Transverse colon (tissue), 4 donors: ENCODE measurements around the gene MRGPRE. TPM values are rescaled to one million over a fixed set of nuclear protein-coding genes. Genes with fewer than 3 reads are reported as not detected.

Experiments
- DNase-seq: peaks from one replicate; pipeline ENCODE4 v3.0.0-alpha.2; 2019
- H3K27ac ChIP-seq, 4 donors: fragments of 200-600 bp; sonication (generic); 2 replicates each; pipeline ENCODE4 v1.5.1; 2016 to 2018; ENCODE audit warnings: inconsistent platforms in 4 of 4
- H3K27me3 ChIP-seq: fragments of 200-600 bp; sonication (generic); 2 replicates; pipeline ENCODE4 v1.5.1; 2017; ENCODE audit warnings: inconsistent platforms
- H3K36me3 ChIP-seq, 4 donors: fragments of 200-600 bp; sonication (generic); 2 replicates each; pipeline ENCODE4 v1.5.1; 2017 to 2019; ENCODE audit warnings: inconsistent platforms in 4 of 4
- H3K4me1 ChIP-seq, 4 donors: fragments of 200-600 bp; sonication (generic); 2 replicates each; pipeline ENCODE4 v1.5.1; 2017 to 2020; ENCODE audit warnings: inconsistent platforms in 4 of 4
- H3K4me3 ChIP-seq, 4 donors: fragments of 200-600 bp; sonication (generic); 1 replicate in 1 of 4; 2 replicates in 3 of 4; pipeline versions ENCODE4 v1.5.1 to v1.6.1; 2017 to 2019; ENCODE audit warnings: inconsistent platforms in 4 of 4
- H3K9me3 ChIP-seq, 2 donors: fragments of 200-600 bp; sonication (generic); 2 replicates each; pipeline ENCODE4 v1.5.1; 2017 to 2019; ENCODE audit warnings: inconsistent platforms in 2 of 2
- CTCF ChIP-seq, 5 experiments: fragments of 200-600 bp in 3 of 5; fragments of 450-650 bp in 2 of 5; sonication (generic) in 3 of 5; IDR thresholded peaks; 1 replicate in 2 of 5; 2 replicates in 3 of 5; pipeline ENCODE4 v1.5.1; 2016 to 2017; ENCODE audit warnings: antibody characterized with exemption in 5 of 5, inconsistent platforms in 3 of 5, mild to moderate bottlenecking in 2 of 5, moderate library complexity in 1 of 5
- EP300 ChIP-seq: sonication (generic); formaldehyde crosslinking; IDR thresholded peaks from one replicate; pipeline ENCODE4 v1.6.1; 2017; ENCODE audit warnings: antibody characterized with exemption, low read depth
- POLR2A ChIP-seq: fragments of 450-650 bp; IDR thresholded peaks from one replicate; pipeline ENCODE4 v1.6.1; 2016; ENCODE audit warnings: antibody characterized with exemption, mild to moderate bottlenecking, moderate library complexity
- POLR2AphosphoS5 ChIP-seq, 3 donors: sonication (generic); formaldehyde crosslinking; IDR thresholded peaks; one replicate each; pipeline ENCODE4 v1.6.1; 2016; ENCODE audit warnings: antibody characterized with exemption in 3 of 3
- WGBS, 2 donors: methylation state at CpG; one replicate each; pipeline ENCODE4 v1.1.5; 2018; ENCODE audit warnings: low coverage in 1 of 2; 5-methylcytosine and 5-hydroxymethylcytosine counted together
- in situ Hi-C, 4 donors: fragments of 200-750 bp; cut with MboI; loops; one replicate each; pipeline versions ENCODE4 v1.15.0 to v1.15.1; 2017; ENCODE audit warnings: low sequenced_read_pairs in 3 of 4, low pct_ligation_motif_present in 1 of 4, low pct_unique_long_range_greater_than_20kb in 1 of 4
- intact Hi-C: fragments of 100-400 bp; cut with DNase I; formaldehyde crosslinking; loops from one replicate; pipeline ENCODE4 v1.15.1; 2023; ENCODE audit warnings: low total_unique reads
- total RNA-seq, 4 donors: library from RNA; depleted of rRNA; stranded (reverse); fragments of >200 nt; gene quantifications; one replicate each; pipeline ENCODE4 v1.1.0, GENCODE V29; 2016

MRGPRE gene
- total RNA-seq, 4 donors from 2014 or later, result not detected

- peak; percentile 41 for DNase-seq
- WGBS, 2 donors, result 50% methylated on average over 22 of the region's 22 CpGs; no CpG with 5 or more reads in 1 of the 2 donors
- in situ Hi-C loops (no loop called here), intact Hi-C loops (no loop called here)
- Histone ChIP-seq H3K27ac (no peak overlapping the region), H3K36me3 (no peaks in the 10 kb centered on the region), H3K4me1 (no peaks in the 10 kb centered on the region), H3K27me3 (peaks cover 25% of the 10 kb centered on the region), H3K4me3 (no peak overlapping the region), H3K9me3 (no peaks in the 10 kb centered on the region)
- TF ChIP-seq POLR2A (no peak), CTCF (IDR thresholded peaks at IDR 0.05) (peak; percentile 20 to 46 (median 43))
Measured at GRCh38 chr11:3195251-3196160, 36.7 kb downstream of the MRGPRE start.

DNA sequence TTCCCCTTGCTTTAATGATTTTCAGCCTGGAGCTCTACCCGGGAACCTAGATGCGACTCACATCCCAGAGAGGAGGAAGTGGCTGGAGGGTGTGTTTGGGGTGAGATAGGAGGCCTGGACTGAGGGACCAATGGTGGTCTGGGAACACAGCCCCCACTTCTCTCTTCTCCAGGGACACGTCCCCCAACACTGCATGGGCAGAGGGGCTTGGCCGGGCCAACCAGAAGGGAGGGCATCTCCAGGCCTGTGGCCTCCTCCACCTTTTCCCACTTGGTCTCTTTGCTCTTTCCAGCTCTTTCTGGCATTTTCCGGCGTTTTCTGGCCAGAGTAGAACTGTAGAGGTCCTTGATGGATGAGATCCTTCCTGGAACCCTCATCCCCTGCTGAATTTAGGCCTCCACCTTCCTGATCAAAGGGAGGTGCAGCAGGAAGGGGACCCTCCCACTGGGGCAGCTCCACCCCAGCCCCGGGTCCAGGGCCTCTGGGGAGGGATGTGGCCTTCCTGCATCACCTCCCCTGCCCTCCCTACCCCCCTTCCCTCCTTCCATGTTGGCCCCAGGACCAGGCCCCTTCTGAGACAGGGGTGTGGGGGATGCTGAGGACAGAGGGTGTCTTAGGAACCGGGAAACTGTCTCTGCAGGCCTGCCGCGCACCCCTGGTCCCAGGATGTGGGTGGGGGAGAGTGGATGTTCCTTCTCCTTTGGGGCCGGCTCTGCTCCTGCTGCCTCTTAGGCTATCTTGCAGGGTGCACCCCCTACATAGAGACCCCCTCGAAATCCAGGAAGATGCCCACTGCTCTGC is 38.0 kb downstream of the MRGPRE start:
- Histone ChIP-seq H3K4me1 (no peaks in the 10 kb centered on the region), H3K4me3 (no peak overlapping the region), H3K9me3 (no peaks in the 10 kb centered on the region), H3K36me3 (no peaks in the 10 kb centered on the region), H3K27ac (no peak overlapping the region), H3K27me3 (peaks cover 15% of the 10 kb centered on the region)
- in situ Hi-C loops (no loop called here), intact Hi-C loops (no loop called here)
- 69 to 75% methylated on average over 4 to 11 of the region's 12 CpGs for WGBS, 2 donors
- TF ChIP-seq EP300, result no peak
- no peak for TF ChIP-seq CTCF (IDR thresholded peaks at IDR 0.05)
- TF ChIP-seq POLR2AphosphoS5 (IDR thresholded peaks at IDR 0.05), result no peak
- no peak for TF ChIP-seq POLR2A
- no peak for DNase-seq

GRCh38 chr11:3193373-3194015 is 38.7 kb downstream of the MRGPRE start:
- no peak overlapping the region for H3K4me3 ChIP-seq
- in situ Hi-C loops, result no loop called here
- H3K27ac ChIP-seq, result no peak overlapping the region
- no peak for TF ChIP-seq POLR2A
- no peak for TF ChIP-seq CTCF (IDR thresholded peaks at IDR 0.05)
- TF ChIP-seq EP300, result no peak
- no peak for TF ChIP-seq POLR2AphosphoS5 (IDR thresholded peaks at IDR 0.05)
- H3K4me1 ChIP-seq, result no peaks in the 10 kb centered on the region
- H3K9me3 ChIP-seq, result no peaks in the 10 kb centered on the region
- H3K36me3 ChIP-seq, result no peaks in the 10 kb centered on the region
- 78 to 80% methylated on average over 7 to 19 of the region's 19 CpGs for WGBS, 2 donors
- peaks cover 15% of the 10 kb centered on the region for H3K27me3 ChIP-seq
- intact Hi-C loops, result no loop called here
- DNase-seq, result peak; percentile 4
